Measurements from ENCODE around the gene AMZ1.

The AMZ1 gene

DNA sequence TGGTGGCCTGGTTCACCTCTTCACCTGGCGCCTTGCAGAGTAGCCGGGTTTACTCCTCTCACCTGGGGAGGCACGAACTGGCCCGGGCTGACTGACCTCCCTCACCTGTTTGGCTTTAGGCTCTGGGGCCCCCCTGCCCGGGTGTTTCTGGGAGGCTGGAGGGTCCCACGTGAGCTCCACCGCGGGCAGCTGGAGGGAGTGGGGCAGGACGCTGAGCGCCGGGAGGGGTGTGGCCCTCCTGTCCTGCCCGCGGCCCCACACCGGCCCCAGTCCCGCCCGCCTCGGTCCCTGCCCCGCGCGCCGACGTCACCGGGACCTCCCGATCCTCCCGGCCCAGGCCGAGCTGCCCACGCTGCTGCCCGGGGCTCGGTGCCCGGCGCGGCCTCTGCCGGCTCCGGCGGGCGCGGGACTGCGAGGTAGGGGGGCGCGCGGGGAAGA is at the start of gene AMZ1:
AMZ1 (plus strand) TSS at position 322 of the 438 bp plus-strand sequence. CDS start 12,250 bp downstream, outside the sequence.
- DNase-seq (ENCODE audit: low read depth) = no peak

DNA sequence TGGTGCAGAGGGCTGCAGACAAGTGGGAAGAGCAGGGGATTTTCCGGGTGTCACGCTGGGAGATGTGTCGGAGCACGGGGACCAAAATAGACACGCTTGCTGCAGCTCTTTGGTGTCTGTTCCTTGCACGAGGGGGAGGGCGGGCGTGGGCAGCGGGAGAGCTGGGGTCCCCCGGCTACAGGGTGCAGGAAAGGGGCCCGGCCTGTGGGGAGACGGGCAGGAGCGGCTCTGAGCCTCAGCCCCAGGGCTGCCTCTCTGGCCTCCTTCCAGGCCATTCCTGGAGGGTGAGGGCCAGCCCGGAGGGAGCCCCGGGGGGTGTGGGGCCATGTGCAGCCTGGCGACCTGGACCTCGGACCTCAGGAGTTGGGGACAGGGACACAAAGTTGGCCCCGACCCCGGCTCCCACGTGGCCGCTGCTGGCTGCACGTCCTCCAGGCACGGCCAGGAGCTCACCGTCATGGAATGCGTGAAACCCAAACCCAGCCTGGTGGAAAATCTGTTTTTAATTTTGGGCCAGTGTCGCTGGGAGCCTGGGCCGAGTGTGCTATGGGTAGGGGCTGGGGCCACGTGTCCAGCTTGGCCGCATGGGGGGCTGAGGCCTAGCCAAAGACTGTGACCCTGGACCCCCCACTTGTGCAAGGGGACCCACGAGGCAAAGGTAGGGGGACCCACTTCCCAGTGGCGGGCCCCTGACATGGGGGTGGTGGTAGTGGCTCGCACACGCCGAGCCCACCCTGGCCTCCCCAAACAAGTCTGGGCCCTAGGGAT is 49.6 kb upstream of the AMZ1 start:
- no peak for DNase-seq (ENCODE audit: low read depth)

DNA sequence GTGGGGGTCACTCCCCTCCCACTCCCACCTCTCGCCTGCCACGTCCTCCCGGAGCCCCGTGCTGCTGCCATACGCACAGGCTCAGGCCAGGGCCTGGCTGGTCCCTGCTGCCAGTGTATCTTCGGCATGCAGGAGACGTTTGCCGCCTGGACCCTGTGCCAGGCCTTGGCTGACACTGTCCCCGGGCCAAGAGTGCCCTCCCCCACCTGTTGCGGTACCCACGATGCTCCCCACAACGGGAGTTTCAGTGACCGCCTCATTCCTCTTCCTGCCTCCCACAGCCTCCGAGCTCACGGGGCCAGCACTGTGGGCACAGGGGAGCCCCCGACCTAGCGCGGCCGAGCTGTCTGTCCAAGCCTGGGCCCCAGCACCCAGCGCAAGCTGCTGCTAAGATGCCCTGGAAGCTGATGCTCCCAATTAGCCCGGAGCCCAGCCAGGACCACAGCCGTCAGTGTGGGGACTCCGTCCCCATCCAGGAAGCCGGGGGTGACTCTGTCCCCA is 48.8 kb upstream of the AMZ1 start:
- no peak for DNase-seq (ENCODE audit: low read depth)

DNA sequence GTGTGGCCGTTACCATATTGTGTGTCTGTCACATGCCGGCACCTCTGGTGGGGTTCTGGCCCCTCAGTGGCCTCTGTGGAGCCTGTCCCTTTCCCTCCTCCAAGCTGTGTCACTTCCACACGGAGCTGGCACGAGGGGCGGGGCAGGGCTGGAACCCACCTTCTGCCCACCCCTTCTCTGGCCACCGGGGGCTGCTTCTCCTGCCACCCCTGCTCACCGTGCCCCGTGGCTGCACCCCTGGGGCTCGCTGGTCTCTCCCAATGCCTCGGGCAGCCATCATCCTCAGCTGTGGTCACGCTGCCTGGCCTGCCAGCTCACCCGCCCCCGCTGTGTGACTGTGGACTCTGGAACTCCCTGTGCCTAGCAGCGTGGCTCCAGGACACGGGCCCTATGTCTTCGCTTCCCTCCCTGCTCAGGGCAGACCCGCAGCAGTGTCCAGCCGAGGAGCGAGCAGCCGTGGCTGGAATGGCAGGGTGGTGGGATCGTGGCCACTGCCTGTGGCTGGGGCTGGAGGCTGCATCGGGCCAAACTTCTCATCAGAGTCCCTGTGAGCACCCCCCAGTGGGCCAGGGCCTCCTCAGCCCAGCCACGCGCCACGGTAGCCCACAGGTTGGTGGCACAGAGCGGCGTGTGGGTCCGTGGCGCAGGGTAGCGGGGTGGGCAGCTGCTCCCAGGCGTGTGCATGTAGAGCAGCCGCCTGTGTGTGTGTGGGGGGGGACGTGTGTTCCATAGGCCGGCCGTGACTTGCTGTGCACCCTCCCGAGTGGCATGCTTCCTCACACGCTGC is 48.1 kb upstream of the AMZ1 start:
- no peak for DNase-seq (ENCODE audit: low read depth)

DNA sequence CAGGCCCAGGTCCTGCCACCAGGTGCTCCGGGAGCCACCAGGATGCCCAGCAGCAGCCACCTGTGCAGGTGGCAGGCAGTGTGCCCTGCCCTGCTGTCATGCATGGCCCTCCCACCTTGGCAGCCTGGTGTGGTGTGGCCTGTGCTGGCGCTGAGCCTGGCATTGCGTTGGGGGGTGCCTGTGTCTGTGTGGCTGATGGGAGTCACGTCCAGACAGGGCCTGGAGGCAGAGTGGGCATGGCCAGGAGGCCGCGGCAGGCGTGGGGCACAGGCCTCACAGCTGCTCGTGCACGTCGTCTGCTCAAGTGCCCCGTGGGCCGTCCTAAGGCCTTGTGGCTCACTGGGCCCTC is 47.5 kb upstream of the AMZ1 start:
- DNase-seq (ENCODE audit: low read depth) = no peak

GRCh38 chr7:2640846-2641316 is 47.1 kb upstream of the AMZ1 start:
- DNase-seq (ENCODE audit: low read depth) = no peak

DNA sequence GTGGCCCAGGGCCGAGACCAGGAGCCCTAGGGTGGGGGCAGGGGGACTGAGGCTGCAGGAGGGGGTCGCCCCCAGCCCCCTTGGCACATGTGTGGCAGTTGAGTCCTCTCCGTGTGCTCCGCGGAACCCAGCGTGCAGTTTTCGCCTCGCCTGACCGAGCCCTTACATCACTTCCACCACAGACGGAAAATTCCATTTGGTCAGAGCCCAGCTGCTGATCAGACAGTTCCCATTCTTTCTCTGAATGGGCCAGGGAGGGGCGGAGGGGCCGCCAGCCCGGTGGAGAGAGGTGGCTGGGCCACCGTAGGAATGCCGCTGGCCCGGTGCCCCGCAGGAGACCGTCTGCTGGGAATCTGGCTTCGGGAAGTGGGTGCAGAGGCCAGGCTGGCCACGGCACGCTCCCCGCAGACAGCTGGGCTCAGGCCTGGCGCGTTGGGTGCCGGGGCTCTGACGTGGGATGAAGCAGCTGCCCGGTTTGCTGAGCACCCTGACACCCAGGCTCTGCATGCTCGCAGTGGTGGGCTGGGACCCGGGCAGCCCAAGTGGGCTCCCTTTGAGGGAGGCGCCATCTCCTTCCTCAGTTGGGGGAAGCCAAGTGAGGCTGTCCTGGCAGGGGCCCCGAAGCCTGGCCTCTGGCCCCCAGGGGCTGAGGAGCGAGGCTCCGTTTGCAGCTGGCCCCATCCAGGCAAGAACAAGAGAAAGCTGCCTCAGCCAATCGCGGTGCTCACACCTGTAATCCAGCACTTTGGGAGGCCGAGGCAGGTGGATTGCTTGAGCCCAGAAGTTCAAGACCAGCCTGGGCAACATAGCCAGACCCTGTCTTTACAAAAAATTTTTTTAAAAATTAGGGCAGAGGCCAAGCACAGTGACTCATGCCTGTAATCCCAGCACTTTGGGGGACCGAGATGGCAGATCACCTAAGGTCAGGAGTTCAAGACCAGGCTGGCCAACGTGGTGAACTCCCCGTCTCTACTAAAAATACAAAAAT is 46.3 kb upstream of the AMZ1 start:
- DNase-seq (ENCODE audit: low read depth) = peak; percentile 77

- no peak for DNase-seq (ENCODE audit: low read depth)
Measured at GRCh38 chr7:2643386-2644219, 44.4 kb upstream of the AMZ1 start.

- no peak for DNase-seq (ENCODE audit: low read depth)
Measured at GRCh38 chr7:2644220-2644561, 43.8 kb upstream of the AMZ1 start.

DNA sequence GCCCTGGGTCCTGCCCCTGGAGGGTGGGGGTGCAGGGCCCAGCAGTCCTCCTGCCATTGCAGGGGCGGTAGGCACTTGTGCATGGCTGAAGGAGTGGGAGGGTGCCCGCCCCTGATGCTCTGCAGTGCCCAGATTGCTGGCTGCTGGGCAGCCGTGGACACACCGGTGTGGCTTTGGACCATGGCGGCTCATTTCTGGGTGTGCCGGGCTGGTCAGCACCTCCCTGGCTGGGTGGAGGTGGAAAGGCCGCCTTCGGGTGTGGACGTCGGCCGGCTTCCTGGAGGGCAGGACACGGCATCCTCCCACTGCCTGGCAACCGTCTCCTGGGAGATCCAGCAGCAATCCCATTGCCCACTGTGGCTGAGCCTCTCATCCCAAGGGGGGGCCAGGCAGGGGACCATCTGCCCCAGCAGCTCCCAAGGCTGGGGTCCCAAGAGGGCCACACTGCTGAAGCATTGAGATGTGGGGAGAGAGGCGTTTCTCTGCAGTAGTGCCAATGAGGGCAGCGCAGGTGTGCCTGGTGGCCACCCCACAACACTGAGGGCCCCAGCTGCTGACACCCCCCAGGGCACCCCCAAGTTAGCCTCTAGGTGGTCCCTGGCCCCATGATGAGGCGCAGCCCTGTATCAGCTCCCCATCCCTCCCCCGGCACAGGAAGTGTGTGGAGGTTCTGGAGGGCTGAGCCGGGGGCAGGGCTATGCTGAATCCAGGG is 43.3 kb upstream of the AMZ1 start:
- no peak for DNase-seq (ENCODE audit: low read depth)

- no peak for DNase-seq (ENCODE audit: low read depth)
Measured at GRCh38 chr7:2645274-2645868, 42.6 kb upstream of the AMZ1 start.

DNA sequence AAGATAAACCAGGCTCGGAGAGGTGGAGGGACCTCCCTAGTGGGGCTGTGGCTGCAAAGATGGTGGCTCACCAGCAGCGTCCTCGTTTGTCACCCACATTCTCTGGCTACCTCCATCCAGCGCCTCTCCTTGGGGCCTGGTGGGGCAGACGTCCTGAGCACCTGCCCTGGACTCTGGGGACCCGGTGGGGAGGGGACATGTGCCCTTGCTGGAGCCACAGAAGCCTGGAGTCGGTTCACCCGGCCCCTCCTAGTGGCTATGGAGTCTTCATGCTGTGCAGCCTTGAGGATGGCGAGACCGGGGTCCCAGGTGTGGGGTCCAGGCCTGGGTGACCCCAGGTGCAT is 41.7 kb upstream of the AMZ1 start:
- no peak for DNase-seq (ENCODE audit: low read depth)

DNA sequence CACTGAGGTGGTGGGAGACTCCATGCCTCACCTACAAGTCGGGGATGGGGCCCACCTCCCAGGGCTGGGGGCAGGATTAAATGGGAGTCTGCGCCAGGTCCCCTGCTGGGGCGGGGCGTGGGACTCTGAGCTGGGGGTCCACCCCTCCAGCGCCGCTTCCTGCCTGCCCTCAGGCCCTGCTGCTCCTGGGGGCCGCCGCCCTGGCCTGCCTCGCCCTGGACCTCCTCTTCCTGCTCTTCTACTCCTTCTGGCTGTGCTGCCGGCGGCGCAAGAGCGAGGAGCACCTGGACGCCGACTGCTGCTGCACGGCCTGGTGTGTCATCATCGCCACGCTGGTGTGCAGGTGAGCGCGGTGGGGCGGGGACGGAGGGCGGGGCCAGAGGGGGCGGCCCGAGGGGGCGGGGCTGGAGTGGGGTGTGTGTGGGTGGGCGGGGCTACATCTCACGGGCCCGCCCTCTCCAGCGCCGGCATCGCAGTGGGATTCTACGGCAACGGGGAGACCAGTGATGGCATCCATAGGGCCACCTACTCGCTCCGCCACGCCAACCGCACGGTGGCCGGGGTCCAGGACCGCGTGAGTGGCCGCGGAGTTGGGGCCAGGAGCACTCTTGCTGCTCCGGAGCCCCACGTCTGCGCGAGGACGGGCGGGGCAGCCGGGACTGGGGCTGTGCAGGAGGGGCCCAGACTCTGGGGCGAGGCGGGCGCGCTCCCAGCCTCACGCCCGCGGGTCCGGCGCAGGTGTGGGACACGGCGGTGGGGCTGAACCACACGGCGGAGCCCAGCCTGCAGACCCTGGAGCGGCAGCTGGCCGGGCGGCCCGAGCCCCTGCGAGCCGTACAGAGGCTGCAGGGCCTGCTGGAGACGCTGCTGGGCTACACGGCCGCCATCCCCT is 41.1 kb upstream of the AMZ1 start:
- DNase-seq (ENCODE audit: low read depth) = no peak

DNA sequence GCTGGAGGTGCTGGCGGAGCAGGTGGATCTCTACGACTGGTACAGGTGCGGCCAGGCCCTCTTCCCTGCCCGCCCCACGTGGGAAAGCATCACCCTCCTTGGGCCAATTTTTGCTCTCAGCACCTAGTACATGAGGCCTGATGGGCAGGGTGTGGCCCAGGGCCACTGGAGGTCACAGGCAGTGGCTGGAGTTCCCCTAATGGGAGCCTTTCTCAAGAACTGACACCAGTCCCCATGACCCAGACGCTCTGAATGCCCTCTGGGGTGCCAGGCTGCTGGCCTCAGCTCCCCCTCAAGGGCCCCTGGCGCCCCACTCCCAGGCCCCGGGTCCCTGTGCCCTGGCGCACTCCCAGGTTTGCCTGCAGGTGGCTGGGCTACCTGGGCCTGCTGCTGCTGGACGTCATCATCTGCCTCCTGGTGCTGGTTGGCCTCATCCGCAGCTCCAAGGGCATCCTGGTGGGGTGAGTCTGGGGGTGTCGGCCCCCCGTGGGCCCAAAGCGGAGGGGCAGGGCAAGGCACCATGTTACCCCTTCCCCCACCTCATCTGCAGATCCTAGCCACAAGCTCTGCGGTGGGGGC is 40.3 kb upstream of the AMZ1 start:
- DNase-seq (ENCODE audit: low read depth) = no peak

GRCh38 chr7:2649139-2649838 is 38.7 kb upstream of the AMZ1 start:
- DNase-seq (ENCODE audit: low read depth) = no peak

- no peak for DNase-seq (ENCODE audit: low read depth)
Measured at GRCh38 chr7:2649991-2650390, 38.0 kb upstream of the AMZ1 start.

GRCh38 chr7:2650451-2650850 is 37.6 kb upstream of the AMZ1 start:
- no peak for DNase-seq (ENCODE audit: low read depth)

- no peak for DNase-seq (ENCODE audit: low read depth)
Measured at GRCh38 chr7:2651336-2651735, 36.7 kb upstream of the AMZ1 start.

All from non-pigmented ciliary epithelial cell (primary cell).